Activated CD4-positive, alpha-beta T cell treated with anti-CD3 and anti-CD28 coated beads, Interleukin-2, amount 10 ng/mL, durations not matched to agents 24 days and 14 days (primary cell): Measurements from ENCODE around the gene CGB3. TPM values are rescaled to one million over a fixed set of nuclear protein-coding genes. Genes with fewer than 3 reads are reported as not detected.
"Not testable (repeated sequence)": the region's sequence is repeated elsewhere in the genome, so short reads cannot be mapped to it uniquely, and the experiment has no call there.

Experiments used
- DNase-seq: peaks from one replicate; pipeline ENCODE4 v3.0.0; 2022
- H3K27ac Mint-ChIP-seq: one replicate; pipeline ENCODE4 v1.8.0; 2022; ENCODE audit warnings: mild to moderate bottlenecking, mixed read lengths
- H3K27me3 Mint-ChIP-seq: one replicate; pipeline ENCODE4 v1.8.0; 2022; ENCODE audit warnings: mixed read lengths
- H3K36me3 Mint-ChIP-seq: one replicate; pipeline ENCODE4 v1.8.0; 2022; ENCODE audit warnings: low read depth, mild to moderate bottlenecking, mixed read lengths
- H3K4me1 Mint-ChIP-seq: one replicate; pipeline ENCODE4 v1.8.0; 2021; ENCODE audit warnings: mixed read lengths
- H3K4me3 Mint-ChIP-seq: one replicate; pipeline ENCODE4 v1.8.0; 2022; ENCODE audit warnings: mild to moderate bottlenecking, moderate library complexity, mixed read lengths
- H3K9me3 Mint-ChIP-seq: one replicate; pipeline ENCODE4 v1.8.0; 2021; ENCODE audit warnings: mixed read lengths
- intact Hi-C: fragments of 100-400 bp; cut with micrococcal nuclease; formaldehyde crosslinking; loops from one replicate; pipeline ENCODE4 v1.15.1; 2023
- total RNA-seq: library from RNA; stranded (reverse); gene quantifications from 2 replicates; pipeline ENCODE4 v1.2.3, GENCODE V29; 2022

Gene CGB3
- total RNA-seq: not detected in 2 replicates

GRCh38 chr19:49024233-49024632 is at the start of gene CGB3:
Gene CGB3 (minus strand): TSS chr19:49024333. CDS start chr19:49023971, 362 bp downstream.
- Mint-ChIP-seq H3K27me3 (peaks cover 20% of the 10 kb centered on the region), H3K4me1 (peaks cover 11% of the 10 kb centered on the region)
- H3K27ac Mint-ChIP-seq, H3K36me3 Mint-ChIP-seq, H3K9me3 Mint-ChIP-seq, H3K4me3 Mint-ChIP-seq, DNase-seq, intact Hi-C loops: not testable (repeated sequence)

GRCh38 chr19:49071860-49072547 is 47.9 kb upstream of the CGB3 start:
- intact Hi-C loops: no loop called here
- Mint-ChIP-seq H3K9me3 (peaks cover 7% of the 10 kb centered on the region), H3K27me3 (peaks cover 52% of the 10 kb centered on the region), H3K4me1 (peaks cover 6% of the 10 kb centered on the region), H3K4me3 (no peak overlapping the region), H3K27ac (no peak overlapping the region), H3K36me3 (peaks cover 2% of the 10 kb centered on the region)
- DNase-seq: peak; percentile 73

GRCh38 chr19:49070416-49070815 is 46.3 kb upstream of the CGB3 start:
- no peak overlapping the region for H3K27ac Mint-ChIP-seq

GRCh38 chr19:49069026-49069425 is 44.9 kb upstream of the CGB3 start:
- no peak overlapping the region for H3K27ac Mint-ChIP-seq
- H3K4me1 Mint-ChIP-seq: peaks cover 5% of the 10 kb centered on the region
- no peak for DNase-seq
- H3K36me3 Mint-ChIP-seq: peaks cover 2% of the 10 kb centered on the region
- peaks cover 7% of the 10 kb centered on the region for H3K9me3 Mint-ChIP-seq
- peaks cover 71% of the 10 kb centered on the region for H3K27me3 Mint-ChIP-seq
- H3K4me3 Mint-ChIP-seq: no peak overlapping the region
- intact Hi-C loops: no loop called here

More at GRCh38 chr19:49070416-49070815, 46.3 kb upstream of the CGB3 start:
- Mint-ChIP-seq H3K27me3 (peaks cover 66% of the 10 kb centered on the region), H3K9me3 (peaks cover 7% of the 10 kb centered on the region), H3K4me3 (no peak overlapping the region), H3K4me1 (peaks cover 6% of the 10 kb centered on the region), H3K36me3 (peaks cover 2% of the 10 kb centered on the region)
- intact Hi-C loops: no loop called here
- no peak for DNase-seq

- Mint-ChIP-seq H3K27me3 (peaks cover 67% of the 10 kb centered on the region), H3K4me1 (no peaks in the 10 kb centered on the region), H3K27ac (no peak overlapping the region), H3K36me3 (no peaks in the 10 kb centered on the region), H3K4me3 (no peak overlapping the region), H3K9me3 (peaks cover 7% of the 10 kb centered on the region)
- no peak for DNase-seq
- intact Hi-C loops: no loop called here
Observed at GRCh38 chr19:49067554-49067953, 43.4 kb upstream of the CGB3 start.

- Mint-ChIP-seq H3K27me3 (peaks cover 67% of the 10 kb centered on the region), H3K4me1 (no peaks in the 10 kb centered on the region), H3K4me3 (no peak overlapping the region), H3K9me3 (peaks cover 7% of the 10 kb centered on the region), H3K36me3 (no peaks in the 10 kb centered on the region), H3K27ac (no peak overlapping the region)
- intact Hi-C loops: no loop called here
- DNase-seq: no peak
Observed at GRCh38 chr19:49065905-49066512, 41.9 kb upstream of the CGB3 start.

GRCh38 chr19:49064768-49065611 is 40.9 kb upstream of the CGB3 start, which contains the start of gene NTF4:
Gene NTF4 (minus strand): TSS chr19:49064818. CDS start chr19:49061997, 2,821 bp downstream.
- no peak within 1 kb of the TSS for H3K27ac Mint-ChIP-seq
- no peaks in the 10 kb centered on the region for H3K36me3 Mint-ChIP-seq
- no peak within 1 kb of the TSS for H3K4me3 Mint-ChIP-seq
- DNase-seq: no peak
- H3K9me3 Mint-ChIP-seq: peaks cover 7% of the 10 kb centered on the region
- no peaks in the 10 kb centered on the region for H3K4me1 Mint-ChIP-seq
- peaks cover 66% of the 10 kb centered on the region for H3K27me3 Mint-ChIP-seq
- intact Hi-C loops: no loop called here

- no peak for DNase-seq
- Mint-ChIP-seq H3K27ac (no peak overlapping the region), H3K4me1 (no peaks in the 10 kb centered on the region), H3K27me3 (peaks cover 66% of the 10 kb centered on the region), H3K9me3 (peaks cover 2% of the 10 kb centered on the region), H3K4me3 (no peak overlapping the region), H3K36me3 (no peaks in the 10 kb centered on the region)
- intact Hi-C loops: no loop called here
Observed at GRCh38 chr19:49064029-49064629, 40.0 kb upstream of the CGB3 start.

GRCh38 chr19:49061445-49061844 is 37.3 kb upstream of the CGB3 start:
- Mint-ChIP-seq H3K27ac (no peak overlapping the region), H3K4me1 (peaks cover 12% of the 10 kb centered on the region), H3K27me3 (peaks cover 72% of the 10 kb centered on the region), H3K9me3 (no peaks in the 10 kb centered on the region), H3K36me3 (peaks cover 3% of the 10 kb centered on the region), H3K4me3 (no peak overlapping the region)
- intact Hi-C loops: no loop called here
- DNase-seq: no peak

GRCh38 chr19:49061000-49061399 is 36.9 kb upstream of the CGB3 start:
- Mint-ChIP-seq H3K4me3 (no peak overlapping the region), H3K4me1 (peaks cover 12% of the 10 kb centered on the region), H3K27ac (no peak overlapping the region), H3K27me3 (peaks cover 69% of the 10 kb centered on the region), H3K9me3 (no peaks in the 10 kb centered on the region), H3K36me3 (peaks cover 3% of the 10 kb centered on the region)
- intact Hi-C loops: no loop called here
- DNase-seq: no peak

GRCh38 chr19:49059053-49059452 is 34.9 kb upstream of the CGB3 start:
- Mint-ChIP-seq H3K36me3 (peaks cover 3% of the 10 kb centered on the region), H3K9me3 (no peaks in the 10 kb centered on the region), H3K4me1 (peaks cover 12% of the 10 kb centered on the region), H3K4me3 (no peak overlapping the region), H3K27me3 (peaks cover 63% of the 10 kb centered on the region), H3K27ac (no peak overlapping the region)
- intact Hi-C loops: no loop called here
- no peak for DNase-seq

- peak overlapping the region; percentile 84 for H3K4me3 Mint-ChIP-seq
- peaks cover 60% of the 10 kb centered on the region for H3K27me3 Mint-ChIP-seq
- peaks cover 3% of the 10 kb centered on the region for H3K36me3 Mint-ChIP-seq
- peak; percentile 66 for DNase-seq
- H3K27ac Mint-ChIP-seq: no peak overlapping the region
- H3K9me3 Mint-ChIP-seq: no peaks in the 10 kb centered on the region
- intact Hi-C loops: no loop called here
- H3K4me1 Mint-ChIP-seq: peaks cover 12% of the 10 kb centered on the region
Observed at GRCh38 chr19:49058562-49058961, 34.4 kb upstream of the CGB3 start.

- Mint-ChIP-seq H3K4me3 (peak within 1 kb of the TSS; percentile 84), H3K4me1 (peaks cover 12% of the 10 kb centered on the region), H3K9me3 (no peaks in the 10 kb centered on the region), H3K27ac (no peak within 1 kb of the TSS), H3K36me3 (peaks cover 3% of the 10 kb centered on the region), H3K27me3 (peaks cover 53% of the 10 kb centered on the region)
- peak; percentile 83 for DNase-seq
- intact Hi-C loops: no loop called here
Observed at GRCh38 chr19:49057636-49058234, 33.6 kb upstream of the CGB3 start, which contains the start of gene CGB7. Gene CGB7 (minus strand): TSS chr19:49057749. CDS start chr19:49055375, 2,374 bp downstream.
